NCI-H2227 (cell line): Measurements from ENCODE around the gene BAZ2B.

Source experiments
- DNase-seq: peaks from one replicate; lab custom pipeline; 2025; ENCODE audit not compliant: unreplicated experiment; lab: John Stamatoyannopoulos, UW

Gene BAZ2B

DNA sequence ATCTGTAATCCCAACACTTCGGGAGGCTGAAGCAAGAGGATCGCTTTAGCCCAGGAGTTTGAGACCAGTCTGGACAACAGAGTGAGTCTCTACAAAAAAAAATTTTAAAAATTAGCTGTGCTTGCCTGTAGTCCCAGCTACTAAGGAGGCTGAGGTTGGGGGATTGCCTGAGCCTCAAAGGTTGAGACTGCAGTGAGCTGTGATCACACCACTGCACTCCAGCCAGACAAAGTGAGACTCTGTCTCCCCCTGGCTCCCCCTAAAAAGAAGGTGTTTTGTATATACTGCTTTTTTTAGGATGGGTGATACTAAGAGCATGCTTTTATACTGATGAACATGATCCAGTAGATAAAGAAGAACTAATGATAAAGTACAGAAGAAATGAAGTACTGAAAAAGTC lies 145.0 kb downstream of the BAZ2B start:
- DNase-seq: no peak

DNA sequence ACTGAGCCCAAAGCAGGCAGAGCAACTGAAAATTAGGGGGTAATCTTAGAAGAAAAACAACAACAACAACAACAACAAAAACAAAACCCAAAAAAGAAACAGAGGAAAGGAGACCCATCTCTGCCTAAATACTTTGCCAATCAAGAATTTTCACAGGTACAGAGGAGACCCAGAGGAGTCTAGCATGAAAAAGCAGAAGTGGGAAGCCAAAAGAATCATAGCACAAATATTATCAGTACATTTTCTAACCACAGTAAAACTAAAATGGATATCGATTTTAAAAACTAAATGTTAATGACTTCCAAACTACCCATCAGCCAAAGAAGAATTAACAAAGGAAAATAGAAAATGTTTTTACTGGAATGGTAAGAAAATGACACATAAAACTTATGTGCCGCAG lies 148.1 kb downstream of the BAZ2B start:
- no peak for DNase-seq

DNA sequence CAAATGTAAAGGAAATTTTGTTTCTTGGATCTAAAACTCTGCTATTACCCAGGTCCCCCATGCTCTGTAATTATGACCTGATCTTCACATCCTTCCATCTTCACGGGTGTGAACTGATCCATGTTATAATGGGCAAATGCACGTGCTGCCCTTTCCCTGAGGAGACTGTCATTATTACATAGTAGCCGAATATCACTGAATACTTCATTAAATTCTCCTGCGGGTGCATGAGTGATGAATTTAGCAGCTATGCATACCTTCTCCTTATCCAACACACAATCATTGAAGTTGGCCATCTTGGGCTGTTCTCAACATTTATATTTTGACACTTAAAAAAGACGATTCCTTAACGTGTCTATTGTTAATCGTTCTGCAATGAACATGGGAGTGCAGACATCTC lies 153.4 kb downstream of the BAZ2B start:
- no peak for DNase-seq

DNA sequence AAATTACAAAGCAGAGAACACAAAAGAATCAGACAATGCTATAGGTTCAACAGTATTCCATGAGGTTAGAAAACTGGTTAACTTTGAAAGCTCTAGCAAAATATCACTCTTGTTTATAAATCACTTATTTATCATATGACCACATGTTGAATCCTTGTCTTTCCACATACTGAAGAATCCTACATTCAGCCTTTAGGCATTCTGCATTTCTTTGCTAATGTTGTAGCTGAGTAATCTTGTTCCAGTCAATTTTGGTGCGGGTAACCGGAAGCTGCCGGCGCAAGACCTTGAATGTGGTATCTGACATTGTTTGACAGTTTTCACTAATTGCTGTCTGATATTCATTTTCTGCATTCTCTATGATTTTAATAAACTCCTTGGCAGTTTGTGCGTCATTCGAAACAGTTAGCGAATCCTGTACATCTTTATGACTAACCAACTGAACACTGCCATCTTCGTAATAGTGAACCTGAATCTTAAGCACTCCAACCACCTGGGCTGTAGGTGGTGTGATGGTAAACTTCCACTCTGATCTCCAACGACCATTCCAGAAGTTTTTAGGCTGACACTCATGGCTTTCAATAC lies 154.1 kb downstream of the BAZ2B start:
- no peak for DNase-seq

DNA sequence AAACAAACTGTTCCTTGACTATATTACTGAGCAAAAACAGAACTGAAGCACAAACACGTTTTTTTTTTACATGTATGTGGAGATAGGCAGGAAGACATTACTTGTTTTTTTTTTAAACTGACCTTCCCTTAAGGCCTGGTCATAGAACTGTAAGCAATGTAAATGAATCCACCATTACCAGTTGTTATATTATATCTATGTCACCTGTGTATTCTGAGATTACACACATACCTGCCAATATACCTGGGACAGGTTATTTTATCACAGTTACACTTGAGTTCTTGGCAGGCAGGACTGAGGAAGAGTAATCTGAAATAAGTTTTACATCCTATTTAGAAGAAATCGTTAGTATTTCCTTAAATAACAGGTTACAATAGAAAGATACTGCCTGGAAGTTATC lies 155.3 kb downstream of the BAZ2B start:
- no peak for DNase-seq

GRCh38 chr2:159460227-159460626 lies 156.1 kb downstream of the BAZ2B start:
- DNase-seq: no peak

GRCh38 chr2:159459279-159459678 lies 157.1 kb downstream of the BAZ2B start:
- DNase-seq: no peak

DNA sequence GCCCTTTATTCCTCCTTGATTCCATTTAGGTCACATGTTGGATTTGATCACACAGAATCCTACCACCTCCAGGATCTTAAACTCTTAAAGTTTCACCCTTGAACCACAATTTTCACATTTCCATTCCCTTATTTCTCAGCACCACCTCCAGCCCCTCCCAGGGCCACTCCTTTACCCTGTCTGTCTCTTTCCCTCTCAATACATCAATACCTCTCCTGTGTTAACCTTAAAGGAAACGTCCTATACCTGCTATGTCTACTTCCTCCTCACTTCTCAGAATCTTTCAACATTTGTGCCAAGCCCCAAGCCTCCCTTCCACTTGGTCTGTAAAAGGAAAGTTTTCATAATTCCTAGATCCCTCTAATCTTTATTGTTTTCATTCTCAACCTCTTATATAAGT lies 158.8 kb downstream of the BAZ2B start:
- DNase-seq: no peak

DNA sequence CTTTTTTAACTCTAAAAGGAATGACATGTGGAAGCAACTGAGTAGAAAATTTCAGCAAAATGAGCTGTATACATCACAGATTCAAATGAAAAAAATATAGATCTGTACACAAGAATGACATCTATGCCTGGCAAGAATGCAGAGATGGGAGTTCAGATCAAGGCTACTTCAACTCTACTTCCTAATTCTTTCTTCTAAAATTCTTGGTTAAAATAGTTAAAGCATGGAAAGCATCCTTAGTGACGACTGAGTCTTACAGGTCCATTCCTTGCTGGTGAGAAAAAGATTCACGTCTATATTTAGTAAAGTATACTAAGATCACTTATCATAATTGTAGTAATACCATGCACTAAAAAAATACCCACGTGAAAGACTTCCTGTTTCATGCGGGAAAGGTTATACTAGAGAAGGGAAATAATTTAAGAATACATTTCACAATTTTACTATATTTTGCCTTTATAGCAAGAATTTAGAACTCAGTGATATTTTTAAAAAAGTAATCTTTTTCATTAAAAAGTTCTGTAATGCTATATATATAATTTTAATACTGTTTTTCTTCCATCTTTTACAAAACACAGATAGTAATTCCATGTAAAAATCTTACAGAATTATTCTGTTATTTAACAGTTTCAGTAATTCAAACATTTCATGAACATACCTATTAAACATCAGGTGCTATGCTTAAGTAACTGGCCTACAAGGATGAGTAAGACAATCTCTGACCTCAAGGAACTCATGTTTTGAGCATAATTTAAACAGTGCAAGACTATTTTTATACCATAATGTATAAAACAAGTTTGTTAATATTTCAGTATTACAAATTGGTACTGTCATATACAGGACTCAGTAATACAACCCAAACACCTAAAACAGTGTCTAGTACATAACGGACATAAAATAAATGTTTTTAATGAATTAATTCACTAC lies 159.6 kb downstream of the BAZ2B start:
- DNase-seq: no peak

GRCh38 chr2:159455330-159455918 lies 160.9 kb downstream of the BAZ2B start:
- DNase-seq: no peak

- DNase-seq: no peak
Measured at GRCh38 chr2:159454185-159454584, 162.2 kb downstream of the BAZ2B start.

GRCh38 chr2:159450180-159450579 lies 166.2 kb downstream of the BAZ2B start:
- no peak for DNase-seq

DNA sequence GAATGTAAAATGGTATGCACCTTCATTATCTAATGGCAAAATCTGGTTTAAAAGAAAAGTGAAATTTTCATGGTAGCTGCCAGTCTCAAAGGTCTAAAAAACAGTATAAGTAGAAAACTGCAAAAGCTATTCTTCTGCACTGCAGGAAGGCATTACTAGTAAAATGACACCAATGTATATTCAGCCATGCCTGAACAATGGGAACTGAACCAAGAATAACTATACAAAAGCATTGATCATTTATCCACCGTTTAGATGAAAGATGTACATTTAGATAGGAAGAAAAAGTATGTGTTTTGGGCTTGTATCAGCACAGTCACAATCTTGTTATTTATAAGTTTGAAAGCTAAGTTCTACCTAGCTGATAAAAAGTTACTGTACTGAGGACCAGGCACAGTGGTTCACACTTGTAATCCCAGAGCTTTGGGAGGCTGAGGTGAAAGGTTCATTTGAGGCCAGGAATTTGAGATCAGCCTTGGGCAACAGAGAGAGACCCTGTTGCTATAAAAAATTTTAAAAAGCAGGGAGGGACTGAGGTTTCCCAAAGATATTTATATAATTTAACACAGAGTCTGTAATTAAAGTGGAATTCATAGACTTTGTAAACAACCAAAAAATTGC lies 166.7 kb downstream of the BAZ2B start:
- DNase-seq: no peak

DNA sequence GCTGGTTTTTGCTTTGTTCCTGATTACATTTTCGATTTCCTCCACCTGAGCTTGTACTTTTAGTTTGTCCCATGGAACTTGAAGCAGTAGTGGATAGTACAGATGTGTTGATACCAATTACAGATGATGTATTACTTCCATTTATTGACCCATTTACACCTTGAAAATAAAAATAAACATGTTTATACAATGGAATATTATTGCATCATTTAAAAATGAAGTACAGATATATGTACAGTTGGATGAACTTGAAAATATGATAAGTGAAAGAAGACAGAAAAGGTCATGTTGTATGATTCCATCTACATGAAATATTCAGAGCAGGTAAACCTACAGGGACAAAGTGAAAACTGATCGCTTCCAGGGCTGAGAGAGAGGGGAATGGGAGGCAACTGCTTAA lies 169.5 kb downstream of the BAZ2B start:
- no peak for DNase-seq

DNA sequence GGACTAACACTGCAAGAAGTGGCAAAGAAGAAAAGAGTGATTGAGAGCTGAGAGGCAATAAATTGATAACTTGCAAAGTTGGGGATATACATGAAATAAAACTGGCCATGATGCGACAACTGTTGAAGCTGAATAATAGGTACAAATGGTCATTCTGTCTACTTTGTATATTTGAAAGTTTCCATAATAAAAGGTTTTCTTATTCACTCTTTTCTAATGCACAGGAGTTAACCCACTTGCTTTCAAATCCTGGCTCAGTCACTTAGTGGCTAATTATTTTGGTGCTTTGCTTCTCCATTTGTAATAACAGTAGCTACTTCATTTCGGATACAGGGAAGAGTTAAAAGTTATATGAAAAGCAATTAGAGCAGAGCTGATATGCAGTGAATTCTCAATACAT lies 170.1 kb downstream of the BAZ2B start:
- no peak for DNase-seq

DNA sequence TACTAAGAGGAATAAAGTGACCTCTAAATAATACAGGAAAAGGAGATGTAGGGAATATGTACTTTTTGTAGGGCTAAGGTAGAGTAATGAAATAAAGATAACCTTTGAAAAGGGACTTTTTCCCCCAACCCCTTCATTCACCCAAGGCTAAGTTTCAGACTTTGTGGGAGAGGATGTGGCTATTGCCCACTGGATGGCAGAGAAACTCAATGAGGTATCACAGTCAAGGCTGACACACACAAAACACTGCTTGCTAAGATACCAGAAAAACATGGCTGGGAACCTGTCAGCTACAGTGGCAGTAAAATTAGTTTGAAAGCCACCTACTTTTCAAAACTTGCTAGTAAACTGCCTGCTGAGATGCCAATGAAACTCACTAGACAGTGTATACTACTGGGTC lies 171.0 kb downstream of the BAZ2B start:
- no peak for DNase-seq

- DNase-seq: no peak
Measured at GRCh38 chr2:159444754-159445153, 171.6 kb downstream of the BAZ2B start.

DNA sequence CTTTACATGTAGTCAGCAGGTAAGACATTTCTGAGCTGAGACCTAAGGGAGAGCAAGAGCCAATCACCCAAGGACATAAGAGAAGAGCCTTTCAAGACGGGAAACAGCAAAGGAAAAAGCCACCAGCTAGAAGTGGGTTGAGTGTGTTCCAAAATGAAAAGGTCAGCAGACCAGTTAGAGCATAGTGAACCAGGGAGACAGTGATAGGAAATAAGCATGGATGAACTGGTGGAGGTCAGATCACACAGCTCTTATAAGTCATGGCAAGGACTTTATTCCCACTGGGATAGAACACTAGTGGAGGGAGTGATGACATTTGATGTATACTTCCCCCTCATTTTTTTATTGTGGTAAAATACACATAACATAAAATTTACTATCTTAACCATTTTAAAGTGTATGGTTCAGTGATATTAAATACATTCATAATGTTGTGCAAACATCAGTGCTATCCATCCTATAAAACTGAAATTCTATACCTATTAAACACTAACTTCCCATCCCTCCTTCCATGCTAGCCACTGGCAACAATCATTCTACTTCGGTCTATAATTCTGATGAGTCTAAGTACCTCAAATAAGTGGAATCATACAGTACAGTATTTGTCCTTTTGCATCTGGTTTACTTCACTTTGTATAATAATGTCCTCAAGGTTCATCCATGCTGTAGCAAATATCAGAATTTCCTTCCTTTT lies 174.0 kb downstream of the BAZ2B start:
- DNase-seq: no peak

- DNase-seq: no peak
Measured at GRCh38 chr2:159441182-159441581, 175.2 kb downstream of the BAZ2B start.

DNA sequence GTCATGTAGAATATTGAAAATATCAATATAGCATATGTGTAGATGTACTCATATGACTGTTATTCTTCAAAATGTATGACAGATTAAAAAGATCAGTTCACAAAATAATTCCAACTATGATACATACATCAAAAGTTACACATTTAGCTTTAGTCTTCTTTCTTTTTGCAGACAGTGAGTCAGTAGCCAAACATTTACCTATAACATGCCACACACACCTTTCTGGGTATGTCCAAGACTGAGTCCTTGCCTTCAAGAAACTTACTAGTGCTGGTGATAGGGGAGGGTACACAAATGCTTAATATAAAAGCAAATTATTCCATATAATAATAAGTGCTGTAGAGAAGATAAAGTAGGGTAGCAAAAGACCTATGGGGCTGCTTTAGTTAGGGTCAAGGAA lies 176.9 kb downstream of the BAZ2B start:
- DNase-seq: no peak

DNA sequence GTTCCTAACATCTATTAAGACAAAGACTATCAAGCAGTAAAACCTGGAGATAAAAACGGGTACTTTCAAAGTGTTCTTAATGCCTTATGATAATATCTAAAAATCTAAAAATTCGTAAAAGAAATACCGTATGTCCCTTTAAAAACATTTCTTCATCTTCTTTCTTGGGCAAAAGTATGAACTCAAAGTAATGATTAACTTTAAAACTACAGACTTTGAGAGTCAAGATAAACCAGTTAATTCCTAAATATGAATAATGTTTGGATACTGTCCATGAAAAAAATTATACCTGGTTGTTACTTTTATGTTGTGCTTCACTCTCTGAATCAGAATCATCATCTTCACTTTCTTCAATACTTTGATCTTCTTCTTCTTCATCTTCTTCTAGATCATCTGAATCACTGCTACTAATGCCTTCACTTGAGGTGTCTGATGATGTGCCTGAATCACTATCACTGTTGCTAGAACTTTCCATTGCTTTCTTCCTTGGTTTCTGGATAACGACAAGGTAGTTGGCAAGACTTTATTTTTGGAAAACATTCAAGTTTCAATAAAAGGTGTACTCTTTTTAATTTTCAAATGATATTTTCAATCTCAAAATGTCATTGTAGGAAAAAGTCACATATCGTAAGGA lies 177.5 kb downstream of the BAZ2B start:
- DNase-seq: no peak
